Measurements from ENCODE around the gene WWC2. TPM values are rescaled to one million over a fixed set of nuclear protein-coding genes. Genes with fewer than 3 reads are reported as not detected.

Gene WWC2
- total RNA-seq, 4 donors from 2014 or later: 7.4 to 24.8 (median 8.0) TPM

DNA sequence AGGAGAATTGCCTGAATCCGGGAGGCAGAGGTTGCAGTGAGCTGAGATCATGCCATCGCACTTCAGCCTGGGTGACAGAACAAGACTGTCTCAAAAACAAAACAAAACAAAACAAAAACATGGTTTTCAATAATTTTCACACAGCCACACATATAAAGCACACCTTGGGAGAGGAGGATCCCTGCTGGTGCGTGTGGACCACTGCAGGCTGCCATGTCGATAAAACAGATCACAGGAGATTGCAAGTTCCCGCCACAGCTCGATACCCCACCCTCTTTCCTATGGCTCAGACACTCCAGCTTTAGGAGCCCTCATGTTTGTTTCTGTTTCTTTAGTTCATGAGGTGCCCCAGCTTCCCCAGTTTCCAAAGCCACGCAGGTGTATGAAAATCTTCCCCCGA is 254.5 kb downstream of the WWC2 start:
- intact Hi-C loops (cut with DNase I): no loop called here
- Histone ChIP-seq H3K27me3 (no peaks in the 10 kb centered on the region), H3K36me3 (no peaks in the 10 kb centered on the region), H3K27ac (peak overlapping the region; percentile 36 to 75 (median 60)), H3K9me3 (no peaks in the 10 kb centered on the region), H3K4me3 (no peak overlapping the region), H3K4me1 (peaks cover 15 to 91% (median 31%) of the 10 kb centered on the region in 3 donors)
- TF ChIP-seq POLR2A (IDR thresholded peaks at IDR 0.05): no peak
- TF ChIP-seq, protein P1, sequence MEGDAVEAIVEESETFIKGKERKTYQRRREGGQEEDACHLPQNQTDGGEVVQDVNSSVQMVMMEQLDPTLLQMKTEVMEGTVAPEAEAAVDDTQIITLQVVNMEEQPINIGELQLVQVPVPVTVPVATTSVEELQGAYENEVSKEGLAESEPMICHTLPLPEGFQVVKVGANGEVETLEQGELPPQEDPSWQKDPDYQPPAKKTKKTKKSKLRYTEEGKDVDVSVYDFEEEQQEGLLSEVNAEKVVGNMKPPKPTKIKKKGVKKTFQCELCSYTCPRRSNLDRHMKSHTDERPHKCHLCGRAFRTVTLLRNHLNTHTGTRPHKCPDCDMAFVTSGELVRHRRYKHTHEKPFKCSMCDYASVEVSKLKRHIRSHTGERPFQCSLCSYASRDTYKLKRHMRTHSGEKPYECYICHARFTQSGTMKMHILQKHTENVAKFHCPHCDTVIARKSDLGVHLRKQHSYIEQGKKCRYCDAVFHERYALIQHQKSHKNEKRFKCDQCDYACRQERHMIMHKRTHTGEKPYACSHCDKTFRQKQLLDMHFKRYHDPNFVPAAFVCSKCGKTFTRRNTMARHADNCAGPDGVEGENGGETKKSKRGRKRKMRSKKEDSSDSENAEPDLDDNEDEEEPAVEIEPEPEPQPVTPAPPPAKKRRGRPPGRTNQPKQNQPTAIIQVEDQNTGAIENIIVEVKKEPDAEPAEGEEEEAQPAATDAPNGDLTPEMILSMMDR (IDR thresholded peaks at IDR 0.05): no peak
- WGBS, 2 donors: 42 to 45% methylated on average over 8 of the region's 8 CpGs
- no peak for DNase-seq

DNA sequence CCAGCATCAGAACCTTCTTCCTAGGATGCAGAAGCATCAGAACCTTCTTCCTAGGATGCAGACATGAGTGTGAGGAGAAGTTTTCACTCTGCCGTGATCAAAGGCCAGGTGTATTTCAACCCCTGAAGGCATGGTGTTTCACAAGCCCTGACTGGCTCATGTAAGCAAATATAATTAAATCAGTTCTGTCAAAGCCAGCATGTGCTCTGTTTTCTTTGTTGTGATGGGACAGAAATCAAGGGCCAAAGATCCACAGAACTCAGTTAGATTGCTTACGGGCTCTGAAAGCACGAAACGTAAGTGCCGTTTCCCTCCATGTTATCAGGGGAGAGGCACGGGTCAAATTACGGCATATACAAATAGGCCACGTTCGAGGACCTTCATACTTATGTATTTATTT is 255.2 kb downstream of the WWC2 start:
- TF ChIP-seq, protein P1 (IDR thresholded peaks at IDR 0.05): no peak
- no peak for TF ChIP-seq POLR2A (IDR thresholded peaks at IDR 0.05)
- Histone ChIP-seq H3K4me1 (peaks cover 15 to 84% (median 25%) of the 10 kb centered on the region in 3 donors), H3K9me3 (no peaks in the 10 kb centered on the region), H3K27ac (peak overlapping the region; percentile 36 to 75 (median 60)), H3K27me3 (no peaks in the 10 kb centered on the region), H3K4me3 (no peak overlapping the region), H3K36me3 (no peaks in the 10 kb centered on the region)
- no peak for DNase-seq
- 42 to 71% methylated on average over 9 of the region's 9 CpGs for WGBS, 2 donors
- intact Hi-C loops (cut with DNase I): no loop called here

DNA sequence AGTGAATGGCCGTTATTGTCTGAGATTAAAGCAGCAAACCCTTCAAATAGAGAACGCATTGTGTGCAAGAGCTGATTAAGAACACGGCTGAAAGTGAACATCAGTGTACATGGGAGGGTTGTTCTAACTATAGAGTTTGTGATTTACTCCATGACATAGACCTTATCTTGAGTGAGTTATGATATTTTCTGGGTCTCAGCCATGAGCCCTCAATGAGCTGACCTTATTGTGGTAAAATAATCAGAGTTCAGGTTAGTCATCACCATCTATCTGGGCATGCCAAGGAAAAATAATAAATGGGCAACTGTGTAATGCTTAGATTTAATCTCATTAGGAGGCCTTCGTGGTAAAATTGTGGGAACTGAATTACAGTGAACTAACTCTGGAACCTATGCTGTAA is 256.3 kb downstream of the WWC2 start:
- Histone ChIP-seq H3K27ac (peak overlapping the region in 2 of 4 donors; percentile 62 to 75), H3K36me3 (no peaks in the 10 kb centered on the region), H3K4me3 (no peak overlapping the region), H3K27me3 (no peaks in the 10 kb centered on the region), H3K9me3 (no peaks in the 10 kb centered on the region), H3K4me1 (peaks cover 19 to 79% (median 27%) of the 10 kb centered on the region in 3 donors)
- TF ChIP-seq, protein P1 (IDR thresholded peaks at IDR 0.05): no peak
- TF ChIP-seq POLR2A (IDR thresholded peaks at IDR 0.05): no peak
- DNase-seq: no peak
- whole genome bisulfite sequencing, 2 donors: 29 to 50% methylated on average over 4 of the region's 4 CpGs
- intact Hi-C loops (cut with DNase I): no loop called here

DNA sequence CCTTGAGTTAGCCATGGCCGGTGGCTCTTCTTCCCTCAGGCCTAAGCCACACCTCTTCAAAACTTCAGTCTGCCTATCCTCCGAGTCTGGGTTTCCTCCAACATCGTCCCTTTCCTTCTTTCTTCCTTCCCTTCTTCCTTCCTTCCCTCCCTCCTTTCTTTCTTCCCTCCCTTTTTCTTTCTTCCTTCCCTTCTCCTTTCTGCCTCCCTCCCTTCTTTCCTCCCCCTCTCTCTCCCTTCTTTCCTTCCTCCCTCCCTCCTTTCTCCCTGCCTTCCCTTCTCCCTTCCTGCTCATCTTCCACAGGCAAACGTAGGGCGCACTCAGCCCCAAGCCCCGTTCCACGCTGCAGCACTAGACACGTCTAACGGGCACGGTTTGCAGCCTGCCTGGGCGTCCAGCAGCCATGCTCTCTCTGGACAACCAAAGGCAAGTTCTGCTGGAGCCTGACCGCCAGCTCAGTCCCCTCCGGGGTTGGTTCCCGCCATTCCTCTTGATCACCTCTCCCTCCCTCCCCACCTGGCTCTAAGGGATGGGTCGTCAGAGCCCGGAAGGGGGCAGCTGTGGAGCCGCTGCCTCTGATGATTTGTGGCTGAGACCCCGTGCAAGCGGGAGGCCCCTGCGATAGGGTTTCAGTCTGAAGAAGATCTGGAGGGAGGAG is 257.2 kb downstream of the WWC2 start:
- Histone ChIP-seq H3K4me3 (no peak overlapping the region), H3K4me1 (peaks cover 18 to 74% (median 20%) of the 10 kb centered on the region in 3 donors), H3K27ac (peak overlapping the region in 2 of 4 donors; percentile 44 to 75), H3K9me3 (no peaks in the 10 kb centered on the region), H3K27me3 (no peaks in the 10 kb centered on the region), H3K36me3 (no peaks in the 10 kb centered on the region)
- DNase-seq: no peak
- WGBS, 2 donors: 81 to 82% methylated on average over 17 to 20 of the region's 20 CpGs
- intact Hi-C loops (cut with DNase I): no loop called here
- TF ChIP-seq, protein P1 (IDR thresholded peaks at IDR 0.05): no peak
- no peak for TF ChIP-seq POLR2A (IDR thresholded peaks at IDR 0.05)

DNA sequence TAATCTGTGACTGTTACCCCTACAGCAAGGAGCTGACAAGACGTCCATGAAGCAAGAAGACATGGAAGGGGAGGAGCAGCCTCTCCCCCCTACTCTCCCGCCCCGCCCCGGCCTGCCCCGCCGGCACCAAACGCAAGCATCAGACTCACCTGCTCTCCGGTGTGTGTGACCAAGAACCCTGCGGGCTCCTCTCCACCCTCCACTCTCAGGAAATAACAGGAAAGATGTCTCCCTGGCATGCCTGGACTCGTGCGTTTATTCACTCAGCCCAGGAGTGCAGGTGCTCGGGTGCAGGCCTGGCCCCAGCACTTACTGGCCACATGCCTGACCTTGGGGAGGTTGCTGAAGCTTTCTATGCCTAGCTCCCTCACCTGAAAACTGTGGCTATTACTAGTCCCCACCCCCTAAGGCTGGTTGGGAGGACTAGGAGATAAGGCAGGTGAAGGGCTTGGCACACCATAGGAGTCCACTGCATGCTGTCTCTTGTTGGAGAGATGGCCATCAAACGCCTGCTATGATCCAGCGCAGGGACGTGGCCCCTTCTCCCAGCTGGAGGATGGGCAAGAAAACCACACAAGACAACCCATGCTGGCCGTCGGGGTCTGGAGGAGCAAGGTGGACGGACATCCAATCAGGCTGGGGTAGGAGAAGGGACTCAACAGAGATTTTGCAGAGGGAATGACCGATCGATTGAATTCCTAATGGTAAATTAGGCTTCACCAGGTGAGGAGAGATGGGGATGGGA is 258.0 kb downstream of the WWC2 start:
- TF ChIP-seq POLR2A (IDR thresholded peaks at IDR 0.05): no peak
- TF ChIP-seq, protein P1 (IDR thresholded peaks at IDR 0.05): no peak
- DNase-seq: no peak
- 42 to 50% methylated on average over 7 to 9 of the region's 20 CpGs for WGBS, 2 donors
- H3K27ac ChIP-seq: peak overlapping the region in 2 of 4 donors; percentile 44 to 75
- no peaks in the 10 kb centered on the region for H3K27me3 ChIP-seq
- H3K4me1 ChIP-seq: peaks cover 17 to 66% (median 20%) of the 10 kb centered on the region in 3 donors
- H3K9me3 ChIP-seq: no peaks in the 10 kb centered on the region
- intact Hi-C loops (cut with DNase I): no loop called here
- no peak overlapping the region for H3K4me3 ChIP-seq
- no peaks in the 10 kb centered on the region for H3K36me3 ChIP-seq

Data from esophagus squamous epithelium (tissue), 5 donors.